K562 (cell line): Measurements from ENCODE around the gene TUBB4B. TPM values are rescaled to one million over a fixed set of nuclear protein-coding genes. Genes with fewer than 3 reads are reported as not detected.

Source experiments
- POLR2G ChIP-seq: fragments of 200-400 bp; formaldehyde crosslinking; IDR thresholded peaks from 2 replicates; pipeline ENCODE4 v1.6.1; 2017; ENCODE audit warnings: low read depth, mild to moderate bottlenecking, antibody characterized with exemption, low read length, moderate library complexity
- ZC3H8 ChIP-seq: fragments of 450-650 bp; IDR thresholded peaks from 2 replicates; pipeline ENCODE4 v1.6.1; 2017
- ZNF212 ChIP-seq: fragments of 450-650 bp; formaldehyde crosslinking; IDR thresholded peaks from 2 replicates; pipeline ENCODE4 v1.4.0; 2020; ENCODE audit warnings: mild to moderate bottlenecking
- polyA plus RNA-seq, 8 experiments: library from polyadenylated mRNA; depleted of rRNA in 4 of 8; stranded (reverse) in 5 of 8; unstranded in 3 of 8; fragments of >200 nt; fragmentation: Nextera tagmentation in 2 of 8; fragmentation: Illumina TruSeq in 1 of 8; extraction: Ambion mirVana in 2 of 8; extraction: Trizol in 1 of 8; gene quantifications; 2 replicates each; pipeline versions ENCODE4 v1.2.1 to v1.2.3, GENCODE V29; 2011 to 2014; ENCODE audit warnings: inconsistent platforms in 1 of 8, missing spikeins in 1 of 8
- total RNA-seq, 7 experiments: library from RNA; depleted of rRNA in 6 of 7; stranded (reverse); fragments of >200 nt in 6 of 7; fragmentation: Illumina TruSeq in 2 of 7; extraction: Trizol in 2 of 7; gene quantifications; 2 replicates each; pipeline versions ENCODE4 v1.2.1 to v1.2.3, GENCODE V29; 2011 to 2021; ENCODE audit warnings: low replicate concordance in 1 of 7
- TF ChIP-seq, protein P1 (sequence below), 2 experiments: fragments of 150-350 bp in 1 of 2; IDR thresholded peaks; 2 replicates each; pipeline ENCODE4 v1.6.1; 2012 to 2016; ENCODE audit warnings: low read depth in 2 of 2, low read length in 2 of 2, mild to moderate bottlenecking in 1 of 2, moderate library complexity in 1 of 2

TUBB4B gene
- total and polyA plus RNA-seq, 9 of the 15 experiments (the other 6 are each of a cell fraction or from before 2014, with no cell fraction given): 24.1 to 443 (median 268) TPM

- TF ChIP-seq, protein P1, sequence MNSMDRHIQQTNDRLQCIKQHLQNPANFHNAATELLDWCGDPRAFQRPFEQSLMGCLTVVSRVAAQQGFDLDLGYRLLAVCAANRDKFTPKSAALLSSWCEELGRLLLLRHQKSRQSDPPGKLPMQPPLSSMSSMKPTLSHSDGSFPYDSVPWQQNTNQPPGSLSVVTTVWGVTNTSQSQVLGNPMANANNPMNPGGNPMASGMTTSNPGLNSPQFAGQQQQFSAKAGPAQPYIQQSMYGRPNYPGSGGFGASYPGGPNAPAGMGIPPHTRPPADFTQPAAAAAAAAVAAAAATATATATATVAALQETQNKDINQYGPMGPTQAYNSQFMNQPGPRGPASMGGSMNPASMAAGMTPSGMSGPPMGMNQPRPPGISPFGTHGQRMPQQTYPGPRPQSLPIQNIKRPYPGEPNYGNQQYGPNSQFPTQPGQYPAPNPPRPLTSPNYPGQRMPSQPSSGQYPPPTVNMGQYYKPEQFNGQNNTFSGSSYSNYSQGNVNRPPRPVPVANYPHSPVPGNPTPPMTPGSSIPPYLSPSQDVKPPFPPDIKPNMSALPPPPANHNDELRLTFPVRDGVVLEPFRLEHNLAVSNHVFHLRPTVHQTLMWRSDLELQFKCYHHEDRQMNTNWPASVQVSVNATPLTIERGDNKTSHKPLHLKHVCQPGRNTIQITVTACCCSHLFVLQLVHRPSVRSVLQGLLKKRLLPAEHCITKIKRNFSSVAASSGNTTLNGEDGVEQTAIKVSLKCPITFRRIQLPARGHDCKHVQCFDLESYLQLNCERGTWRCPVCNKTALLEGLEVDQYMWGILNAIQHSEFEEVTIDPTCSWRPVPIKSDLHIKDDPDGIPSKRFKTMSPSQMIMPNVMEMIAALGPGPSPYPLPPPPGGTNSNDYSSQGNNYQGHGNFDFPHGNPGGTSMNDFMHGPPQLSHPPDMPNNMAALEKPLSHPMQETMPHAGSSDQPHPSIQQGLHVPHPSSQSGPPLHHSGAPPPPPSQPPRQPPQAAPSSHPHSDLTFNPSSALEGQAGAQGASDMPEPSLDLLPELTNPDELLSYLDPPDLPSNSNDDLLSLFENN (IDR thresholded peaks at IDR 0.05; ENCODE audit: low read depth in 2 of 2, low read length in 2 of 2): no peak
- TF ChIP-seq ZNF212 (CRISPR knock-in tag) (no peak), ZC3H8 (no peak), POLR2G (peak; percentile 40; the same call in 1 of the 2 replicates)
Measured at GRCh38 chr9:137228968-137229896, 11.9 kb upstream of the TUBB4B start (continued).
